Effector memory CD4-positive, alpha-beta T cell (primary cell): Measurements from ENCODE around the gene MYH3.

ENCODE experiments used
- DNase-seq, 3 donors: peaks; one replicate each; pipeline ENCODE4 v3.0.0-alpha.2; 2020
- H3K27ac ChIP-seq: 2 replicates; pipeline ENCODE4 v1.7.0; 2013; ENCODE audit warnings: mild to moderate bottlenecking, low read length, moderate library complexity; ENCODE audit not compliant: insufficient read depth, poor library complexity, severe bottlenecking
- H3K27me3 ChIP-seq: replicated peaks from 2 replicates; pipeline ENCODE4 v1.7.0; 2013; ENCODE audit warnings: mild to moderate bottlenecking, low read length; ENCODE audit not compliant: insufficient read depth, control insufficient read depth, poor library complexity, severe bottlenecking
- H3K36me3 ChIP-seq: 2 replicates; pipeline ENCODE4 v1.7.0; 2013; ENCODE audit warnings: mild to moderate bottlenecking, low read length, moderate library complexity; ENCODE audit not compliant: control insufficient read depth, insufficient read depth
- H3K4me1 ChIP-seq: 2 replicates; pipeline ENCODE4 v1.7.0; 2013; ENCODE audit warnings: low read length, mild to moderate bottlenecking; ENCODE audit not compliant: control insufficient read depth, insufficient read depth, poor library complexity, severe bottlenecking
- H3K4me3 ChIP-seq: 2 replicates; pipeline ENCODE4 v1.7.0; 2013; ENCODE audit warnings: low read length, low read depth, mild to moderate bottlenecking; ENCODE audit not compliant: insufficient read depth, poor library complexity, severe bottlenecking
- H3K9me3 ChIP-seq: 2 replicates; pipeline ENCODE4 v1.7.0; 2013; ENCODE audit warnings: mild to moderate bottlenecking, low read length, moderate library complexity; ENCODE audit not compliant: control insufficient read depth

MYH3 gene

GRCh38 chr17:10631701-10632100, 25.4 kb downstream of the MYH3 start:
- Histone ChIP-seq H3K4me1 (no peaks in the 10 kb centered on the region), H3K27me3 (no peaks in the 10 kb centered on the region), H3K36me3 (peaks cover 8% of the 10 kb centered on the region), H3K9me3 (no peaks in the 10 kb centered on the region), H3K4me3 (no peak overlapping the region), H3K27ac (no peak overlapping the region)
- no peak for DNase-seq

DNA sequence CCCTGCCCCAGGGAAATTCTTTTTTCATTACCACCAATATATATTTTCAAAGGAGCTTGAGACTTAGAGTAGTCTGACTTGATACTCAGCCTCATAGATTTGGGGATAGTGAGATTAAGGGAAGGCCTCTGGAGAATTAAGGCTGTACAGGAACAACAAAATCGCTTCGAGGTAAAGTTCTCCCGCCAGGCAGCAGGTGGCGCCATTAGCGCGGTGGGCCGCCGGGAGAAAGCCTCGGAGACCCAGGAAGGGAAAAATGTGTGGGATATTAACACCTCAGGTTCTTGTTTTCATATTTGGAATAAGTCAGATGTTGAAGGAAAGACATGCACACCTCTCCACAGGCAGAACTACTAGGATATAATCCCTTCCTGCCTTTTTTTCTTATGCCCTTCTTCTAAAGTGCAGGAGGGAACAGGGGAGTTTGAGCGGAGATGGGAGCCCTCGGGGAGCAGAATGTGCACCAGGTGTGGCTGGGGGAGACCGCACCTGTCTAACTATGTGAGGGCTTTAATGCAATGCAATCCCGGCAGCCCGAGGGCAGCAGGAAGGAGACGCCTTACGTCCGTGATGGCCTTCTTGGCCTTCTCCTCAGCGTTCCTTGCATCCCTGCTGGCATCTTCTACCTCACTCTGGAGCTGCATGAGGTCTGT, 25.9 kb downstream of the MYH3 start:
- peaks cover 8% of the 10 kb centered on the region for H3K36me3 ChIP-seq
- H3K9me3 ChIP-seq, result no peaks in the 10 kb centered on the region
- no peaks in the 10 kb centered on the region for H3K4me1 ChIP-seq
- no peaks in the 10 kb centered on the region for H3K27me3 ChIP-seq
- H3K4me3 ChIP-seq, result no peak overlapping the region
- H3K27ac ChIP-seq, result no peak overlapping the region
- DNase-seq, result no peak

GRCh38 chr17:10629706-10630105, 27.4 kb downstream of the MYH3 start:
- Histone ChIP-seq H3K27me3 (no peaks in the 10 kb centered on the region), H3K36me3 (peaks cover 5% of the 10 kb centered on the region), H3K4me3 (no peak overlapping the region), H3K27ac (no peak overlapping the region), H3K4me1 (no peaks in the 10 kb centered on the region), H3K9me3 (no peaks in the 10 kb centered on the region)
- no peak for DNase-seq

DNA sequence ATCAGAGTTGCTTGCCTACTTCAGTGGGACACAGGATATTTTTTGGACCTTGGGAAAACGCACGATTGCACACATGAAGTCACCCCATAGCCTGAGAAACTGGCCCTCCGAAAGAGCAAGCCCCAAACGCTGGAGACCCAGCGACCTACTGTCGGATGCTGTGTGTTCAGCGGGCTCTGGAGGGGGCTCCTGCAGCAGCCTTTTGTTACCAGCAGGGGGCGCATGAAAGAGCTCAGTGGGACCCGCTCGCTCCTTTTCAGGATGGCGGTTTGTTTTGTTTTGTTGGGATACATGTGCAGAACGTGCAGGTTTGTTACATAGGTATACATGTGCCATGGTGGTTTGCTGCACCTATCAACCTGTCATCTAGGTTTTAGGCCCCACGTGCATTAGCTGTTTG, 28.4 kb downstream of the MYH3 start:
- no peak overlapping the region for H3K4me3 ChIP-seq
- DNase-seq, result no peak
- no peak overlapping the region for H3K27ac ChIP-seq
- no peaks in the 10 kb centered on the region for H3K27me3 ChIP-seq
- H3K36me3 ChIP-seq, result peaks cover 5% of the 10 kb centered on the region
- H3K9me3 ChIP-seq, result no peaks in the 10 kb centered on the region
- H3K4me1 ChIP-seq, result no peaks in the 10 kb centered on the region

GRCh38 chr17:10626390-10626789, 30.7 kb downstream of the MYH3 start:
- Histone ChIP-seq H3K4me3 (no peak overlapping the region), H3K9me3 (no peaks in the 10 kb centered on the region), H3K27me3 (no peaks in the 10 kb centered on the region), H3K27ac (no peak overlapping the region), H3K36me3 (peaks cover 5% of the 10 kb centered on the region), H3K4me1 (no peaks in the 10 kb centered on the region)
- no peak for DNase-seq

DNA sequence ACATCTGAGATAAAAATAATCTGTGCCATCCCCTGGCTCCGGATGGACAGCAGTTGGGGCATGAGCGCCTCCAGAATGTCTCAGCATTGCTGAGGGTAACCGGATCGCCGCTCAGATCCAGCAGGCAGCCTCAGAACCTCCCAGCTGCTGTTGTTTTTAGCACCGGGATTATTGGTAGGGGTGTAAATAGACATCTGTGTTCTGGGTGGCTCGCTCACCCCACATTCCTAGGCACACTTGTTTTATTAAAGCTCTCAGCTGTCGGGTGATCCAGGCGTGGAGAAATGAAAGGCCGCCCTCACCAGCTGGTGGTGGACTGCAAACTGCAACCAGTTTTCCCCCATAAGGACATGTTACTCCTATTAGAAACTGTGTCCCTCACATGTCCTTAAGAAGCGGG, 32.1 kb downstream of the MYH3 start:
- peaks cover 5% of the 10 kb centered on the region for H3K36me3 ChIP-seq
- H3K4me3 ChIP-seq, result no peak overlapping the region
- H3K27me3 ChIP-seq, result no peaks in the 10 kb centered on the region
- no peaks in the 10 kb centered on the region for H3K9me3 ChIP-seq
- H3K27ac ChIP-seq, result no peak overlapping the region
- no peak for DNase-seq
- no peaks in the 10 kb centered on the region for H3K4me1 ChIP-seq

DNA sequence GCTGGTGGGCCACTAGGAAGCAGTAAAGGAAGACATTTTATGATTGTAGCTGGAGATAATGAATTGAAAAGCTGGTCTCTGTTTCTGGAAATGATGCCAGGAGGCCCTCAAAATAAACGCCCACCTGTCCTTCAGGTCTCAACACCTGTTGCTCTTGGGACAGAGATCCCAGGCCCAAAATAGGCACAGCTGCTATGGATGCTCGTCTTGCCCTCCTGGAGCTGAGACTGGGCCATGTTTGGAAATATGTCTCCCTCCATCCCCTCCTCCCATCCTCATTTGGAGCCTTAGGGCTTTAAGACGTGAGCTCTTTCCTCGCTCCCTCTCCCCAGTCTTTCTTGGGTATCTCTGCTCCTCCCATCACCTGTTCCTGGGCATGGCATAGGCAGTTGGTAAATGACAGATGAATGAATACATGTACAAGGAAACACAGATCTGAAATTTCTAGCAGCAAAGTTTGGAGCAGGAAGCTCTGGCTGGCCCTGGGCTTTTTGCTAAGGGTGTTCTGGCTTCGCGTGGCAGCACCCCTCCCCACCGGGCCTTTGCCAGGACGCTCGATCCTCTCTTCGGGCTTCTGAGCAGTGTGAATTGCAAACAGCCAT, 33.3 kb downstream of the MYH3 start:
- H3K4me3 ChIP-seq, result no peak overlapping the region
- no peaks in the 10 kb centered on the region for H3K27me3 ChIP-seq
- no peak for DNase-seq
- no peaks in the 10 kb centered on the region for H3K36me3 ChIP-seq
- H3K9me3 ChIP-seq, result no peaks in the 10 kb centered on the region
- no peaks in the 10 kb centered on the region for H3K4me1 ChIP-seq
- no peak overlapping the region for H3K27ac ChIP-seq

DNA sequence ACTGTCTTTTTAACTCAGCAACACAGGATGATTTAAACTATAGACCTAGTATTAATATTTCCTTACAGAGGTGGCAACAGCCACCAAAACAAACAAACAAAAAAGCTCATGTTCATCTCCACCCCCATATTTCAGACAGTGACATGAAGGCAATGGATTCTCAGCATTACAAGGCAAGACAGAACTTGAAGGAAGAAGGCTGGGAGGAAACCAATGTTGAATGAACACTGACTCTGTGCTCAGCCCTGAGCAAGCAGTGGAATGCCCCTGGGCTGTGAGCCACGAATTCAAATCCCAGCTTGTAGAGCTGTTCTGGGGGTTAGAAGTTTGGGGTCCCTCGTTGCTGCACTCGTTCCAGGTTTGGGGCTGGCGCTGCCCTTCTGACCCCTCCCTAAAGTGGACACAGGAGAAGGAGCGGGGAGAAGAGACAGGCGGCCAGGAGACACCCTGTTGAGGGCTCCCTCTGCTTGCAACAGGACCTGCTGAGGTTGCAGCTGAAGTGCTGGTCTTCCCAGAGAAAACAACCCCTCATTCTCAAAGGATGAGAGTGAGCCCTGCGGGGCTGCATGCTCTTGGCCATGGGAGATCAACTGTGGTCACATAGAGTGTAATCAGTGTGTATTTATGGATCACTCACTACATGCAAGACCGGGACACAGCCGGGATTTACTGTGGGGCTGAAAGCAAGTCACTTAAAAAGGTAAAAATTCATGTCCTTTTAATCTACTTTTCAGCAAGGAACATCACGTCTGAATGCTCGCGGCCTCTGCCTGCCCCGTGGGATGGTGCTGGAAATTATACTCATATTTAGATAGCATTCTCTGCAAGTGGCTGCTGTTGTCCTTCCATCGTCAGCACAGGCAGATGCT, 34.3 kb downstream of the MYH3 start:
- no peak for DNase-seq
- no peak overlapping the region for H3K4me3 ChIP-seq
- no peak overlapping the region for H3K27ac ChIP-seq
- H3K36me3 ChIP-seq, result no peaks in the 10 kb centered on the region
- no peaks in the 10 kb centered on the region for H3K9me3 ChIP-seq
- no peaks in the 10 kb centered on the region for H3K27me3 ChIP-seq
- no peaks in the 10 kb centered on the region for H3K4me1 ChIP-seq

GRCh38 chr17:10621397-10621796, 35.7 kb downstream of the MYH3 start:
- Histone ChIP-seq H3K36me3 (no peaks in the 10 kb centered on the region), H3K27ac (no peak overlapping the region), H3K4me3 (no peak overlapping the region), H3K9me3 (no peaks in the 10 kb centered on the region), H3K27me3 (no peaks in the 10 kb centered on the region), H3K4me1 (no peaks in the 10 kb centered on the region)
- DNase-seq, result no peak

DNA sequence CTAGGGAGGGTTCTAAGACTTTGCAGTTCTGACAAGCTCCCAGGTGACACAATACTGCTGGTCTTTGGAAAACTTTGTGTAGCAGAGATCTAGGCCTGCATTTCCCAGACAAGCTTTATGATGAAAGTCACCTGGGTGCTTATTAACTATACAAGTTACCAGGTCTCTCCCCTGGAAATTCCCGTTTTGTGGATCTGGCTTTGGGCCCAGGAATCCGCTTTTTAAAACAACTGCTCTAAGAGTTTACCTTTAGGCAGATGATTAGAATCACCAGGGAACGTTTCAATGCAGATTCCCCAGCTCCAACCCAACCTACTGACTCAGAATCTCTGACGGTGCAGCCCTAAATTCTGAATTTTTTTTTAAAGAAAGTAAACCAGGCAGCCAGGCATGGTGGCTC, 36.3 kb downstream of the MYH3 start:
- no peak overlapping the region for H3K4me3 ChIP-seq
- no peak for DNase-seq
- no peaks in the 10 kb centered on the region for H3K27me3 ChIP-seq
- no peaks in the 10 kb centered on the region for H3K36me3 ChIP-seq
- no peak overlapping the region for H3K27ac ChIP-seq
- H3K9me3 ChIP-seq, result no peaks in the 10 kb centered on the region
- H3K4me1 ChIP-seq, result no peaks in the 10 kb centered on the region
